GM12873 (cell line): ENCODE measurements around the gene LDLRAD4.

ENCODE experiments used
- TF ChIP-seq, protein P1 (sequence below): IDR thresholded peaks from 2 replicates; pipeline ENCODE4 v1.5.1; 2012; ENCODE audit warnings: low read depth, mild to moderate bottlenecking, moderate library complexity, low read length, control low read depth; ENCODE audit not compliant: insufficient read depth; ENCODE audit errors: missing control alignments

LDLRAD4 gene

DNA sequence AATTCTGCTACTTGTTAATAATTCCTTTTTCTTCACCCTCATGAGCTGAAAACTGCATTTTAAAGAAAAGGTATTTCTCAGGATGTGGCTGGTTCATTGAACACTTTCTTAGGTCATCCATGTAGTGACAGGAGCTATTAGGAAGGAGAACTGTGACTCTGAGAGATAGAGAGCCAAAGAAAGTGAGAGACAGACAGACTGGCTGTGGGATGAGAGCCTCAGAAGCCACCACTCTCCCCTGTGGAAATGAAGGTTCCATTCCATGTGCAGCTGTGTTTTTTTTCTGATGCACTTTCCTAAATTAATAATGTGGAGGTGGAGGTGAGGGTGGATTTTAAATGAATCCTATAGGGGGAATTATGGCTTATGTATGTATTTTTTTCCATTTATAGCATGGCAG lies 394.5 kb downstream of the LDLRAD4 start:
- TF ChIP-seq, protein P1, sequence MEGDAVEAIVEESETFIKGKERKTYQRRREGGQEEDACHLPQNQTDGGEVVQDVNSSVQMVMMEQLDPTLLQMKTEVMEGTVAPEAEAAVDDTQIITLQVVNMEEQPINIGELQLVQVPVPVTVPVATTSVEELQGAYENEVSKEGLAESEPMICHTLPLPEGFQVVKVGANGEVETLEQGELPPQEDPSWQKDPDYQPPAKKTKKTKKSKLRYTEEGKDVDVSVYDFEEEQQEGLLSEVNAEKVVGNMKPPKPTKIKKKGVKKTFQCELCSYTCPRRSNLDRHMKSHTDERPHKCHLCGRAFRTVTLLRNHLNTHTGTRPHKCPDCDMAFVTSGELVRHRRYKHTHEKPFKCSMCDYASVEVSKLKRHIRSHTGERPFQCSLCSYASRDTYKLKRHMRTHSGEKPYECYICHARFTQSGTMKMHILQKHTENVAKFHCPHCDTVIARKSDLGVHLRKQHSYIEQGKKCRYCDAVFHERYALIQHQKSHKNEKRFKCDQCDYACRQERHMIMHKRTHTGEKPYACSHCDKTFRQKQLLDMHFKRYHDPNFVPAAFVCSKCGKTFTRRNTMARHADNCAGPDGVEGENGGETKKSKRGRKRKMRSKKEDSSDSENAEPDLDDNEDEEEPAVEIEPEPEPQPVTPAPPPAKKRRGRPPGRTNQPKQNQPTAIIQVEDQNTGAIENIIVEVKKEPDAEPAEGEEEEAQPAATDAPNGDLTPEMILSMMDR: no peak

DNA sequence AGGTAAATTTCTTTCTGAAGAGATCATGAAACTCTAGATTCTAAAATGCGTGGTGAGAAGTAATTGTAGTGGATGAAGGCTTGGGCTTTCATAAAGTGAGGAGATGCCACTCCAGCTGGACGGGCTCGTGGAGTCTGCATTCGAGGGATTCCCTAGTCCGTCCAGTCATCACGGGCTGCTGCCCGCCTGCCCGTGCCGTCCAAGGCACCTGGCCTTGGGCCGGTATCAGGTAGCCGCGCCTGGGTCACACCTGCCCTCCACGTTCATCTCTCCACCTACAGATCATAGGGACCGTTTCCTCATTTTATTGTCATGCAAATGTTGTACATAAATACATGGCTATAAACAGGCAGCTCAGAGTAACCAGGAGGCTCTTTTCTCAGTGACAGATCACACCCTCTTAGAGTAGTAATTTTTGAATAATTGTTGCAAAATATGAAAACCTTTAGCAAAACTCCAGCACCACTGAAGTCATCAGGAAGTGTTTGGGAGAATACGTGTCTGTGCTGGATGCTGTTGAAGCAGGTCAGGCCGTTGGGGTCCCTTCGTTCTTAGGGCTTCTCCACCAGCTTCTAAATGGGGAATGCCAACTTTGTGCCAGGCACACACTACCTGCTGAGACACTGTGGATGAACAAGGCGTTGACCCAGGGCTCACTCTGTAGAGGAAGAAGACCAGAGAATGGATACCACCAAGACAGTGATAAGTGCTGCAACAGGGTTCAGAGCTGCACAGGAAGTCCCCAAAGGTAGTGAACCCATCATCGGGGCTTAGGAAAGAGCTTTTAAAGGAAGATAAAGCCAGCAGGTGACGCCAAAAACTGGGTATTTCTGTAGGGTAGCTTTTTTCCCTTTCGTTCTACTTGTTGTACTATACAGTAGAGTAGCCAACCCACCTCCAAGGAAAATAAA lies 395.3 kb downstream of the LDLRAD4 start:
- TF ChIP-seq, protein P1: no peak

DNA sequence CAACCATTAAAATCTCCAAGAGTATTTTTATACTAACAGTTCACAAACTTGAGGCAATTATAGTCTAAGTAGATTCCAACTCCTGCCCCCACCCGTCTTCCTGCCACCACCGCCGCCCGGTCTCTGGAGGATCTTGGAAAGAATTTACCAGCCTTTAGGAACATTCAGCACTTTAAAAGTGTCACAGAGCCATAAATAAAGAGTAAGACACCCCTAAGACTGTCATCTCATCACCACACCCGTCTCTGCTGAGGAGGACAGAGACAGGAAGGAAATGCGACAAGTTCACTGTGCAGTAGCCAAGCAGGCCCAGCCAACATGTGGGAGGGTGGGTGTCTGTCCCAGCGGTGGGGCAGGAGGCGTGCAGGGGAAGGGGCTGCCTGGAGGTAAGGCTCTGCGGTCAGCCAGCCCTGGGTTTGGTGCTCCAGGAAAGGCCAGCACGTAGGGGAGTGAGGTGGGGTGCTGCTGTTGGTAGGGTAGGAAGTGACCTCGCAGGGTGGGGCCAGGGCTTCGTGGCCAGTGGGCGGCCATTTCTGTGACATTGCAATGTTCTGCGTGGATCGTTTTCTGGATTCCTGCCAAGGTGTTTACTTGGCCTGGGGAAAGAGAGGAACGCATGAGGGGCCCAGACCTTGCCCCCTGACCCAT lies 396.2 kb downstream of the LDLRAD4 start:
- TF ChIP-seq, protein P1: no peak

GRCh38 chr18:13615432-13615861 lies 396.9 kb downstream of the LDLRAD4 start:
- TF ChIP-seq, protein P1: no peak

DNA sequence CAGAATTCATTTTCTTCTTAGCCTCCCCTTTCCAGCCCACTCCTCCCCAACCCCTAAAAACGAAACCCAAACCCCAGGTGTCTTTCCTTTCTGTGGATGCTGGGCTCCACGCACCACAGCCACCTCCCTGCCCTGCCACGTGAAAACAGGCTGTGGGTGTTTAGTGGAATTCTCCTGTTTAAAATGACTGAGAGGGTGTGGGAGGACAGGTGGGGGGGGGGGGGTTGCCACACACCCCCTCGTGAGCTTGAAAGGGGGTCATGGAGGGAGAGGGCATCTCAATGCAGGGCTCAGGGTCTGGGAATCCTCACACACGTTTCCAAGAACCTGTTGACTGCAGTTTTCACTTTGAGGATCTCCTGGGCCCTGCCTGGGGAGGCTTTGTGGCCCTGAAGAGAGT lies 397.5 kb downstream of the LDLRAD4 start:
- TF ChIP-seq, protein P1: no peak

DNA sequence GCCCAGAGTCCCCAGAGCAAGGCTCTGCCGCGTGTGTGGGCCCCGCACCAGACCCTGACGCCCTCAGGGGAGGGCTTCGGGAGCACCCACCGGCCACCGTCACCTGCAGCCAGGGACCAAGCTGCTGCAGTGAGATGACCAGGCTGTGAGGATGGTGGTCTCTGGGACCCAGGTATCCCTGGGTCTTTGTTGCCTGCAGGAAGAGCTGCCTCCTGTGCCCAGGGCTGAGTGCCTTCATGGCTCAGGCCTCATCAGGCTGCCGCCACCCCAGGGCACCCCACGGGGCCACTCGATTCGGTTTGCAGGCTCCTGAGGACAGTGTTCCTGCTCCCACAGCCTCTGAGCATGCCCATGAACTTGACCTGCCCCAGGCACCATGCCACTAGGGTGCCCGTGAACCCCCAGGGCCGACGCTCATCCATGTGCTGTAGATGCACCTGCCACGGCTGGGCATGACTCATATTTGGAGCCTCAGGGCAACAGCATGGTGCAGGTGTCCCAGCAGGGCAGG lies 398.0 kb downstream of the LDLRAD4 start:
- TF ChIP-seq, protein P1: no peak
